ENCODE measurements around the gene ITSN2.

DNA sequence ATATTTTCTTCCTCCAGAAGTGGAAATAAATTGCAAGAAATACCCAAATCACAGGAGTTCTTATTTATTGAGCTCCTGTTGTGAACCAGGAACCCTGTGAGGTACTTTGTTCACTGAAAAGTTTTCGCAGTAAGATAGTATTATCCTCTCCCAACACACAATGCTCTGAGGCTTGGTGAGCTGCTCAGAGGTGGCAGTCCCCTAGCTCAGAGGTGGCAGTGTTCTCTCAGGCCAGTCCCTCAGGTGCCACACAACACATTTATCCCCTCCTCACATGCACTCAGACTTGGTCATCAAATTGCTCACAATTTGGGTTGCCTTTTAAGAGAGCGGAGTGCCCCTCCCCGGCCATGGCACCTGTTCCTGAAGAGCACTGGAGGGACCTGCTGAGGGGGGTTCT, 159.5 kb downstream of the ITSN2 start:
- TF ChIP-seq CTCF (conservative IDR thresholded peaks at IDR 0.05; ENCODE audit: low read depth, low read length) (no peak), EZH2 (IDR thresholded peaks at IDR 0.05; ENCODE audit: low read length, unreplicated experiment) (no peak)
